GM23338 (cell line): ENCODE measurements around the gene SNN. TPM values are rescaled to one million over a fixed set of nuclear protein-coding genes. Genes with fewer than 3 reads are reported as not detected.
A peak's percentile ranks its signal among the peaks of the same experiment; 100 is the strongest.

ENCODE experiments used
- ATAC-seq: fragments of 200-7000 bp; cut with Tn5 transposase; 3 replicates; pipeline ENCODE4 v1.9.1; 2020
- DNase-seq: peaks from one replicate; pipeline ENCODE4 v3.0.0-alpha.2; 2015; ENCODE audit warnings: low spot score
- H2AFZ ChIP-seq: fragments of 200-600 bp; sonication (generic); 2 replicates; pipeline ENCODE4 v1.8.0; 2016; ENCODE audit warnings: antibody characterized with exemption, mild to moderate bottlenecking, moderate library complexity
- H3F3A ChIP-seq: fragments of 200-600 bp; sonication (generic); replicated peaks from 2 replicates; pipeline ENCODE4 v1.8.0; 2017; ENCODE audit warnings: antibody characterized with exemption, mixed run types, low read depth
- H3K27ac ChIP-seq: fragments of 200-600 bp; sonication (generic); 2 replicates; pipeline ENCODE4 v1.6.1; 2016; ENCODE audit warnings: low read depth
- H3K27me3 ChIP-seq: fragments of 200-600 bp; sonication (generic); 2 replicates; pipeline ENCODE4 v1.8.0; 2016; ENCODE audit warnings: mild to moderate bottlenecking, mixed run types, moderate library complexity; ENCODE audit not compliant: insufficient read depth
- H3K36me3 ChIP-seq: fragments of 200-600 bp; sonication (generic); 2 replicates; pipeline ENCODE4 v1.8.0; 2016; ENCODE audit warnings: mild to moderate bottlenecking; ENCODE audit not compliant: insufficient read depth
- H3K4me1 ChIP-seq: fragments of 200-600 bp; sonication (generic); 2 replicates; pipeline ENCODE4 v1.8.0; 2016; ENCODE audit warnings: mild to moderate bottlenecking, moderate library complexity; ENCODE audit not compliant: insufficient read depth
- H3K4me2 ChIP-seq: fragments of 200-600 bp; sonication (generic); 2 replicates; pipeline ENCODE4 v1.7.1; 2017; ENCODE audit warnings: mixed run types
- H3K4me3 ChIP-seq: fragments of 200-600 bp; sonication (generic); 2 replicates; pipeline ENCODE4 v1.6.1; 2016; ENCODE audit warnings: mixed run types
- H3K79me2 ChIP-seq: fragments of 200-600 bp; sonication (generic); replicated peaks from 2 replicates; pipeline ENCODE4 v1.8.0; 2017; ENCODE audit warnings: mild to moderate bottlenecking; ENCODE audit not compliant: insufficient read depth
- H3K9me2 ChIP-seq: fragments of 200-600 bp; sonication (generic); 2 replicates; pipeline ENCODE4 v1.8.0; 2017; ENCODE audit not compliant: insufficient read depth
- H4K20me1 ChIP-seq: fragments of 200-600 bp; sonication (generic); replicated peaks from 2 replicates; pipeline ENCODE4 v1.8.0; 2017; ENCODE audit warnings: mild to moderate bottlenecking; ENCODE audit not compliant: insufficient read depth
- H3K27ac Mint-ChIP-seq: 2 replicates; pipeline ENCODE4 v1.8.0; 2020; ENCODE audit warnings: inconsistent platforms, mild to moderate bottlenecking, moderate library complexity, mixed read lengths
- H3K27me3 Mint-ChIP-seq: 3 replicates; pipeline ENCODE4 v1.8.0; 2022; ENCODE audit warnings: low read depth, mild to moderate bottlenecking, moderate library complexity, mixed read lengths, inconsistent platforms; ENCODE audit not compliant: insufficient read depth, poor library complexity
- H3K36me3 Mint-ChIP-seq: 3 replicates; pipeline ENCODE4 v1.8.0; 2021; ENCODE audit warnings: low read depth, mild to moderate bottlenecking, inconsistent platforms, moderate library complexity, mixed read lengths
- H3K4me1 Mint-ChIP-seq: 3 replicates; pipeline ENCODE4 v1.8.0; 2020; ENCODE audit warnings: mild to moderate bottlenecking, inconsistent platforms, mixed read lengths
- H3K4me3 Mint-ChIP-seq: 3 replicates; pipeline ENCODE4 v1.8.0; 2021; ENCODE audit warnings: moderate library complexity, mild to moderate bottlenecking, inconsistent platforms, mixed read lengths
- H3K9me3 Mint-ChIP-seq: 3 replicates; pipeline ENCODE4 v1.8.0; 2020; ENCODE audit warnings: moderate library complexity, mild to moderate bottlenecking, inconsistent platforms, mixed read lengths
- CREB1 ChIP-seq: fragments of 250-450 bp; sonication (Bioruptor Pico); IDR thresholded peaks from 2 replicates; pipeline ENCODE4 v1.5.0; 2020; ENCODE audit warnings: low read depth, mild to moderate bottlenecking, moderate library complexity
- CTCF ChIP-seq, 2 experiments: fragments of 200-600 bp in 1 of 2; sonication (generic) in 1 of 2; conservative IDR thresholded peaks; 2 replicates each; pipeline versions ENCODE4 v1.5.1 to v1.6.1; 2016 to 2017; ENCODE audit warnings: antibody characterized with exemption in 2 of 2, low read depth in 2 of 2, mild to moderate bottlenecking in 2 of 2, moderate library complexity in 1 of 2
- ETS1 ChIP-seq: IDR thresholded peaks from 2 replicates; pipeline ENCODE4 v1.6.1; 2016; ENCODE audit warnings: antibody characterized with exemption
- EZH2 ChIP-seq: fragments of 200-600 bp; sonication (generic); IDR thresholded peaks from one replicate; pipeline ENCODE4 v1.8.0; 2017; ENCODE audit warnings: antibody characterized with exemption, mild to moderate bottlenecking, low read depth; ENCODE audit not compliant: unreplicated experiment
- EZH2phosphoT487 ChIP-seq: fragments of 200-600 bp; sonication (generic); IDR thresholded peaks from one replicate; pipeline ENCODE4 v1.8.1; 2018; ENCODE audit warnings: antibody characterized with exemption; ENCODE audit not compliant: unreplicated experiment
- JUNB ChIP-seq: IDR thresholded peaks from one replicate; pipeline ENCODE4 v1.6.1; 2016; ENCODE audit warnings: antibody characterized with exemption; ENCODE audit not compliant: unreplicated experiment
- NANOG ChIP-seq: IDR thresholded peaks from 2 replicates; pipeline ENCODE4 v1.6.1; 2016; ENCODE audit warnings: antibody characterized with exemption, borderline replicate concordance
- POLR2AphosphoS5 ChIP-seq: IDR thresholded peaks from 2 replicates; pipeline ENCODE4 v1.6.1; 2016; ENCODE audit warnings: antibody characterized with exemption, low read depth
- REST ChIP-seq: IDR thresholded peaks from one replicate; pipeline ENCODE4 v1.6.1; 2018; ENCODE audit warnings: antibody characterized with exemption; ENCODE audit not compliant: unreplicated experiment
- STAT1 ChIP-seq: IDR thresholded peaks from one replicate; pipeline ENCODE4 v1.6.1; 2016; ENCODE audit warnings: antibody characterized with exemption; ENCODE audit not compliant: unreplicated experiment
- ZNF114 ChIP-seq: fragments of 250-450 bp; sonication (Bioruptor Pico); IDR thresholded peaks from 2 replicates; pipeline ENCODE4 v1.5.0; 2020; ENCODE audit warnings: mild to moderate bottlenecking, moderate library complexity
- ZNF331 ChIP-seq: fragments of 250-450 bp; sonication (Bioruptor Pico); IDR thresholded peaks from 2 replicates; pipeline ENCODE4 v1.5.0; 2020; ENCODE audit warnings: low read depth, mild to moderate bottlenecking, moderate library complexity
- ZNF462 ChIP-seq: fragments of 250-450 bp; sonication (Bioruptor Pico); IDR thresholded peaks from 2 replicates; pipeline ENCODE4 v1.5.0; 2020; ENCODE audit warnings: mild to moderate bottlenecking, moderate library complexity
- polyA plus RNA-seq: library from polyadenylated mRNA; unstranded; fragments of >200 nt; fragmentation: Nextera tagmentation; extraction: Ambion mirVana; gene quantifications from 2 replicates; pipeline ENCODE4 v1.2.1, GENCODE V29; 2016
- total RNA-seq: library from RNA; depleted of rRNA; stranded (reverse); fragments of >200 nt; shearing (Covaris generic); gene quantifications from 2 replicates; pipeline ENCODE4 v1.2.3, GENCODE V29; 2014

The SNN gene
- total and polyA plus RNA-seq, 2 experiments from 2014 or later = 19.0 to 63.3 TPM

GRCh38 chr16:11669380-11670146 lies 1.3 kb downstream of the SNN start:
- Histone ChIP-seq H3K27me3 (0 out of 2 replicates have a peak, but pooled peaks cover 3% of the 10 kb centered on the region), H3K4me3 (peak overlapping the region; percentile 85), H3K79me2 (peaks cover 57% of the 10 kb centered on the region), H3K36me3 (no peaks in the 10 kb centered on the region), H4K20me1 (peaks cover 36% of the 10 kb centered on the region), H3F3A (peaks cover 11% of the 10 kb centered on the region; the same call in 1 of the 2 replicates), H3K4me2 (peak overlapping the region; percentile 90), H3K27ac (no peak overlapping the region), H3K4me1 (peaks cover 29% of the 10 kb centered on the region), H3K9me2 (no peaks in the 10 kb centered on the region), H2AFZ (no peak overlapping the region)
- no peaks in the 10 kb centered on the region for H3K36me3 Mint-ChIP-seq
- TF ChIP-seq REST = no peak
- no peak for TF ChIP-seq CTCF (conservative IDR thresholded peaks at IDR 0.05; ENCODE audit: low read depth in 2 of 2)
- no peak for TF ChIP-seq ZNF114 (CRISPR knock-in tag)
- no peak for TF ChIP-seq POLR2AphosphoS5
- no peak for TF ChIP-seq NANOG
- TF ChIP-seq CREB1 = no peak
- TF ChIP-seq ZNF462 (CRISPR knock-in tag) = no peak
- no peak for TF ChIP-seq JUNB
- TF ChIP-seq ETS1 = no peak
- TF ChIP-seq EZH2phosphoT487 = no peak
- TF ChIP-seq ZNF331 (CRISPR knock-in tag) = no peak
- TF ChIP-seq EZH2 = no peak
- no peak for TF ChIP-seq STAT1
- peaks cover 55% of the 10 kb centered on the region for H3K4me1 Mint-ChIP-seq
- no peak; the same call in 2 of the 3 replicates for ATAC-seq
- H3K27me3 Mint-ChIP-seq = peaks cover 15% of the 10 kb centered on the region
- peak overlapping the region; percentile 76 for H3K4me3 Mint-ChIP-seq
- H3K27ac Mint-ChIP-seq = no peak overlapping the region; the same call in 1 of the 2 replicates
- H3K9me3 Mint-ChIP-seq = no peaks in the 10 kb centered on the region
- peak; percentile 25 for DNase-seq
